ENCODE results near the gene KIF16B. TPM values are rescaled to one million over a fixed set of nuclear protein-coding genes. Genes with fewer than 3 reads are reported as not detected.
A peak's percentile ranks its signal among the peaks of the same experiment; 100 is the strongest.

Gene KIF16B
- total and polyA plus RNA-seq, 2 experiments from 2014 or later, result 9.3 to 21.8 TPM

GRCh38 chr20:16244892-16245291 is 328.4 kb downstream of the KIF16B start:
- H3K27me3 ChIP-seq, result no peaks in the 10 kb centered on the region
- no peak overlapping the region for H3K4me3 ChIP-seq
- H3K36me3 ChIP-seq (replicated peaks; ENCODE audit: insufficient read depth, low read depth), result no peaks in the 10 kb centered on the region
- no peaks in the 10 kb centered on the region for H3K9me3 ChIP-seq (ENCODE audit: low read depth)
- no peak for TF ChIP-seq EZH2phosphoT487 (IDR thresholded peaks at IDR 0.05; ENCODE audit: low read depth, severe bottlenecking, unreplicated experiment)
- TF ChIP-seq CTCF (IDR thresholded peaks at IDR 0.05; ENCODE audit: poor library complexity), result no peak
- TF ChIP-seq EZH2 (IDR thresholded peaks at IDR 0.05; ENCODE audit: borderline replicate concordance), result no peak
- H3K4me1 ChIP-seq (ENCODE audit: insufficient read depth), result peaks cover 5% of the 10 kb centered on the region
- DNase-seq (ENCODE audit: low spot score), result no peak
- H4K20me1 ChIP-seq (ENCODE audit: insufficient read depth, poor library complexity, severe bottlenecking), result no peaks in the 10 kb centered on the region
- no peaks in the 10 kb centered on the region for H3K9me2 ChIP-seq (replicated peaks; ENCODE audit: insufficient read depth)
- no peak overlapping the region for H3K27ac ChIP-seq
- 96% methylated on average over 5 of the region's 5 CpGs for WGBS (ENCODE audit: low lambda C conversion rate, missing lambda C conversion rate)
- no peaks in the 10 kb centered on the region for H3K79me2 ChIP-seq
- H2AFZ ChIP-seq, result no peak overlapping the region
- no peak overlapping the region for H3K4me2 ChIP-seq

GRCh38 chr20:16243470-16243869 is 329.8 kb downstream of the KIF16B start:
- peaks cover 5% of the 10 kb centered on the region for H3K4me1 ChIP-seq (ENCODE audit: insufficient read depth)
- TF ChIP-seq CTCF (IDR thresholded peaks at IDR 0.05; ENCODE audit: poor library complexity) (no peak), EZH2 (IDR thresholded peaks at IDR 0.05; ENCODE audit: borderline replicate concordance) (no peak), EZH2phosphoT487 (IDR thresholded peaks at IDR 0.05; ENCODE audit: low read depth, severe bottlenecking, unreplicated experiment) (no peak)
- DNase-seq (ENCODE audit: low spot score), result no peak

GRCh38 chr20:16241911-16242310 is 331.3 kb downstream of the KIF16B start:
- TF ChIP-seq EZH2 (IDR thresholded peaks at IDR 0.05; ENCODE audit: borderline replicate concordance) (no peak), CTCF (IDR thresholded peaks at IDR 0.05; ENCODE audit: poor library complexity) (peak; percentile 35)
- Histone ChIP-seq H3K9me3 (ENCODE audit: low read depth) (no peaks in the 10 kb centered on the region), H4K20me1 (ENCODE audit: insufficient read depth, poor library complexity, severe bottlenecking) (no peaks in the 10 kb centered on the region), H3K36me3 (replicated peaks; ENCODE audit: insufficient read depth, low read depth) (no peaks in the 10 kb centered on the region), H3K79me2 (no peaks in the 10 kb centered on the region), H3K27me3 (no peaks in the 10 kb centered on the region), H3K4me1 (ENCODE audit: insufficient read depth) (peaks cover 5% of the 10 kb centered on the region), H3K27ac (peak overlapping the region; percentile 41), H3K4me2 (no peak overlapping the region), H3K4me3 (no peak overlapping the region), H2AFZ (no peak overlapping the region), H3K9me2 (replicated peaks; ENCODE audit: insufficient read depth) (no peaks in the 10 kb centered on the region)
- DNase-seq (ENCODE audit: low spot score), result peak; percentile 33

More at GRCh38 chr20:16243470-16243869, 329.8 kb downstream of the KIF16B start:
- H3K79me2 ChIP-seq, result no peaks in the 10 kb centered on the region
- no peaks in the 10 kb centered on the region for H3K9me2 ChIP-seq (replicated peaks; ENCODE audit: insufficient read depth)
- H3K27me3 ChIP-seq, result no peaks in the 10 kb centered on the region
- H3K27ac ChIP-seq, result no peak overlapping the region
- no peak overlapping the region for H2AFZ ChIP-seq
- H3K9me3 ChIP-seq (ENCODE audit: low read depth), result no peaks in the 10 kb centered on the region
- H3K36me3 ChIP-seq (replicated peaks; ENCODE audit: insufficient read depth, low read depth), result no peaks in the 10 kb centered on the region
- WGBS (ENCODE audit: low lambda C conversion rate, missing lambda C conversion rate), result 68% methylated on average over 4 of the region's 4 CpGs
- no peak overlapping the region for H3K4me3 ChIP-seq
- H3K4me2 ChIP-seq, result no peak overlapping the region
- no peaks in the 10 kb centered on the region for H4K20me1 ChIP-seq (ENCODE audit: insufficient read depth, poor library complexity, severe bottlenecking)

DNA sequence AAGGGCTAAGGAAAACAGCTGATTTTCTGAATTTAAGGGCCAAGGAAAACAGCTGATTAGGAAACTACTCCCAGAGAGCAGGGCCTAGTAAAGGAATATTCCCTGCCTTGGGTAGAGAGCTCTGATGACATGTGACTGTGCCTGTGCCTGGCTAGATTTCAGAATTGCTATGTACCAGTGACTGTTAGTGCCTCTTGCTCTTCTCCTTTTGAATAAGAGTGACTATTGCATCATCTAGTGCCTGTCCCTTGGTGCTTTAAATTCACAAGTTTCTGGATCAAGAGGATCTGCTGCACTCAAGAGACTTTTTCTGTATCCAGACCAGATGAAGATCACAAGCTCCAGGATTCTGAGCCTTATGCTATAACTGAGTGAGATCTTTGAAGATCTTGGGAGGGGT is 332.9 kb downstream of the KIF16B start:
- H3K36me3 ChIP-seq (replicated peaks; ENCODE audit: insufficient read depth, low read depth), result no peaks in the 10 kb centered on the region
- no peak overlapping the region for H3K4me3 ChIP-seq
- H3K27me3 ChIP-seq, result no peaks in the 10 kb centered on the region
- DNase-seq (ENCODE audit: low spot score), result no peak
- H3K79me2 ChIP-seq, result no peaks in the 10 kb centered on the region
- peaks cover 5% of the 10 kb centered on the region for H3K4me1 ChIP-seq (ENCODE audit: insufficient read depth)
- H2AFZ ChIP-seq, result no peak overlapping the region
- H3K9me3 ChIP-seq (ENCODE audit: low read depth), result no peaks in the 10 kb centered on the region
- H3K27ac ChIP-seq, result no peak overlapping the region
- H4K20me1 ChIP-seq (ENCODE audit: insufficient read depth, poor library complexity, severe bottlenecking), result no peaks in the 10 kb centered on the region
- H3K4me2 ChIP-seq, result no peak overlapping the region
- H3K9me2 ChIP-seq (replicated peaks; ENCODE audit: insufficient read depth), result no peaks in the 10 kb centered on the region
- TF ChIP-seq EZH2phosphoT487 (IDR thresholded peaks at IDR 0.05; ENCODE audit: low read depth, severe bottlenecking, unreplicated experiment) (no peak), CTCF (IDR thresholded peaks at IDR 0.05; ENCODE audit: poor library complexity) (no peak), EZH2 (IDR thresholded peaks at IDR 0.05; ENCODE audit: borderline replicate concordance) (no peak)

Measured in hepatocyte (in vitro differentiated cells).